Astrocyte (in vitro differentiated cells and primary cell): Measurements from ENCODE around the gene DERL3.

Source experiments
- CTCF ChIP-seq: IDR thresholded peaks from 2 replicates; pipeline ENCODE4 v1.5.1; 2011; ENCODE audit warnings: low read depth, mild to moderate bottlenecking, inconsistent platforms, low read length, moderate library complexity; ENCODE audit not compliant: insufficient read depth
- EZH2 ChIP-seq: IDR thresholded peaks from 2 replicates; pipeline ENCODE4 v1.6.1; 2012; ENCODE audit warnings: mild to moderate bottlenecking, low read length, inconsistent platforms; ENCODE audit not compliant: insufficient read depth

- TF ChIP-seq CTCF: no peak
- TF ChIP-seq EZH2: no peak
Observed at GRCh38 chr22:23831261-23831660, 7.5 kb downstream of the DERL3 start.
